H54 (cell line): ENCODE results near the gene HYOU1.
"Not testable (repeated sequence)": the region's sequence is repeated elsewhere in the genome, so short reads cannot be mapped to it uniquely, and the experiment has no call there.

Experiments
- DNase-seq: peaks from one replicate; pipeline ENCODE4 v3.0.0; 2011; ENCODE audit warnings: low spot score, mixed read lengths; ENCODE audit not compliant: insufficient read length
- FAIRE-seq: peaks from 3 replicates; lab custom pipeline; 2011; peaks lifted over from hg19 to GRCh38; lab: Jason Lieb, UNC
- POLR2A ChIP-seq: IDR thresholded peaks from 2 replicates; pipeline ENCODE4 v1.6.1; 2011; ENCODE audit warnings: low read depth, mild to moderate bottlenecking, low read length

The HYOU1 gene

DNA sequence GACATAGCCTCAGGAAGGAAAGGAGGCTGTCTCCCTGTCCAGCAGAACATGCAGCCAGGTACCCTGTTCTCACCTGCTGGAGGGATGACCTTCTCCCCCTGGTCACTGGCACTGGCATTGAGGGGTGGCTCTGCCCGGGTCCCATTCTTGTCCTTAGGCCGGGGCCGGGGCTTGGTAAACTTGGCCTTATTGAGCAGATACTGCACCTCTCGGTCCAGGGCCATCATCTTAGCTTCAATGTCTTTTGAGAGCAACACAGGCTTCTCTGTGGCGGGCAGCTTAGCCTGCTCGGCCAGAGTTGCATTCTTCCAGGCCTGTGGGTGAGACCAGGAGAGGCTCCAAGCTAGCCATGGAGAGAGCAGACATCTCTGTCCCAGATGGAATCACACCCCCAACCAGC is 10.5 kb downstream of the HYOU1 start:
- FAIRE-seq (no peak), DNase-seq (no peak)
- no peak for TF ChIP-seq POLR2A

DNA sequence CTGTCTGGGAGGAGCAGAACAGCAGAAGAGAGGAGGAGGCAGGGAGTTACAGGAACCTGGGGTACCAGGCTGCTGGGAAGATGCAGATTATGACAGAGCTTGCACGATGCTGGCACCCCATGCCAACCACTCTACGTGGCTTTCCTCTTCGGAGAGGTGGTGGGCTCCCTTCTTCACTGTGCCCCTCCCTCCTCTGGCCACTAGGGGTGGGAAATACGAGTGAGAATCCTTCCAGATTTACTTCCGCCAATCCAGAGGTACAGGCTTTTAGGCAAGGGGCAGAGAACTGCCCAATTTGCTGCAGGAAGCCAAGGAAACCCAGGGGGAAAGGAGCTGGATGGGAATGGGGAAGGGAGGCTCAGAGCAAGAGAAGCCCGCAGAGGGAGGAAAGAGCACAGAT is 12.3 kb downstream of the HYOU1 start:
- FAIRE-seq (no peak), DNase-seq (no peak)
- TF ChIP-seq POLR2A = no peak

DNA sequence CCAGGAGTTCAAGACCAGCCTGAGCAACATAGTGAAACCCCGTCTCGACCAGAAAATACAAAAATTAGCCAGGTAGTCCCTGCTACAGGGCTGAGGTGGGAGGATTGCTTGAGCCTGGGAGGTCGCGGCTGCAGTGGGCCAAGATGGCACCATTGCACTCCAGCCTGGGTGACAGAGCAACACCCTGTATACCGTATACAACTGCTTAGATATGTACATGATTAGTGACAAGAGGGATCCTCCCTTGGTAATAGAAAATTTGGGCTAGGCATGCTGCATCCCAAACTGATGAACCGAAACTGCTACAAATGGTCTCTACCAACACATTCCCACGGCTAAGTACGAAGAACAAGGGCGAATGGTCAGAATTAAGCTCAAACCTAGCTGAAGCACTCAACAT is 14.1 kb downstream of the HYOU1 start:
- FAIRE-seq = no peak
- no peak for DNase-seq
- no peak for TF ChIP-seq POLR2A

DNA sequence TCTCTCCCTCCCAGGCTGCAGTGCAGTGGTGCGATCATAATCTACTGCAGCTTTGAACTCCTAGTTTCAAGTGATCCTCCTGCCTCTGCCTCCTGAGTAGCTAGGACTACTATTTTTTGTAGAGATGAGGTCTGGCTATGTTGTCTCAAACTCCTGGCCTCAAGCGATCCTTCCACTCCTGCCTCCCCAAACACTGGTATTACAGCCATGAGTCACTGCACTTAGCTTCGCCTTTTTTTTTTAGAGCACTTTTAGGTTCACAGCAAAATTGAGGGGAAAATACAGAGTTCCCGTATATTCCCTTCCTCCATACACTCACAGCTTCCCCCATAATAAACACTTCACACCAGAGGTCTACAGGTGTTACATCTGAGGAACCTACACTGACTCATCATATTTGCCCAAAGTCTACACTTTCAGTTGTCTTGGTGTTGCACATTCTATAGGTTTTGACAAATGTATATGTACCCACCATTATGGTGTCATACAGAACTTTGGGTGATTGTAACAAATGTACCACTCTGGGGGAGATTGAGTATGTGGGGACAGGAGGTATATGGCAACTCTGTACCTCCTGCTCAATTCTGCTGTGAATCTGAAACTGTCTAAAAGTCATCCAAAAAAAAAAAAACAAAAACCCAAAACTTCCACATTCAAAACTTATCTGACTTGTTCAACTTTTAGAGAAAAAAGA is 15.0 kb downstream of the HYOU1 start:
- FAIRE-seq (peak; percentile 27), DNase-seq (no peak)
- TF ChIP-seq POLR2A = no peak

DNA sequence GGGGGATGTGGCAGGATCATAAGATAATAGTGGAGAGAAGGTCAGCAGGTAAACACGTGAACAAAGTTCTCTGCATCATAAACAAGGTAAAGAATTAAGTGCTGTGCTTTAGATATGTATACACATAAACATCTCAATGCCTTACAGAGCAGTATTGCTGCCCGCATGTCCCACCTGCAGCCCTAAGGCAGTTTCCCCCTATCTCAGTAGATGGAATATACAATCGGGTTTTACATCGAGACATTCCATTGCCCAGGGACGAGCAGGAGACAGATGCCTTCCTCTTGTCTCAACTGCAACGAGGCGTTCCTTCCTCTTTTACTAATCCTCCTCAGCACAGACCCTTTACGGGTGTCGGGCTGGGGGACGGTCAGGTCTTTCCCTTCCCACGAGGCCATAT is 17.5 kb downstream of the HYOU1 start:
- not testable (repeated sequence) for DNase-seq, FAIRE-seq

DNA sequence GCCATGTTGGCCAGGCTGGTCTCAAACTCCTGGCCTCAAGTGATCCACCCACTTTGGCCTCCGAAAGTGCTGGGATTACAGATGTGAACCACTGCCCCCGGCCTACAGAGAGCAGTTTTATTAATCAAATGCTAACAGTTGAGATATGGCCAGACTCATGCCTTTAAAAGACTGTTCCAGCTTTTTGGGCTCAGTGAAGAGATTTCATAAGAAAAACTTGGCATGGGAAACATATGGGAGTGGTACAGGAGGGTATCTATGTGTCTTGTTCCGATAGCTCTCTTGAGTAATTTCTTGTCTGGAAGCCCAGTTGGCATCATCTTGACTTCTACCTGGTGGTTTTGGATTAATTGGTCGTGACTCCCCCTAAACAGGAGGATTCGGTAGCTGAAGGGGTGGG is 18.1 kb downstream of the HYOU1 start:
- no peak for TF ChIP-seq POLR2A
- FAIRE-seq (no peak), DNase-seq (no peak)

DNA sequence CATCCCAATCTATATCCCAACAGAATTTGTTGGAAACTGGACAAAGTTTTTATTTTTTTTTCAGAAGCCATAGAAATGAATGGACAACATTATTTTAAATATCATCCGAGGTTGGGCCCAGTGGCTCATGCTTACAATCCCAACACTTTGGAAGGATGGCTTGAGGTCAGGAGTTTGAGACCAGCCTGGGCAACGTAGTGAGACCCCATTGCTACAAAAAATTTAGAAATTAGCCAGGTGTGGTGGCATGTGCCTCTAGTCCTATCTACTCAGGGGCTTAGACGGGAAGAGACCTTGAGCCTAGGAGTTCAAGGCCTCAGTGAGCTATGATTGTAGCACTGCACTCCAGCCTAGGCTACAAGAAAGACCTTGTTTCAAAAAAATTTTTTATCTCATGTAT is 22.2 kb downstream of the HYOU1 start:
- FAIRE-seq = no peak
- DNase-seq = no peak
- TF ChIP-seq POLR2A = no peak

DNA sequence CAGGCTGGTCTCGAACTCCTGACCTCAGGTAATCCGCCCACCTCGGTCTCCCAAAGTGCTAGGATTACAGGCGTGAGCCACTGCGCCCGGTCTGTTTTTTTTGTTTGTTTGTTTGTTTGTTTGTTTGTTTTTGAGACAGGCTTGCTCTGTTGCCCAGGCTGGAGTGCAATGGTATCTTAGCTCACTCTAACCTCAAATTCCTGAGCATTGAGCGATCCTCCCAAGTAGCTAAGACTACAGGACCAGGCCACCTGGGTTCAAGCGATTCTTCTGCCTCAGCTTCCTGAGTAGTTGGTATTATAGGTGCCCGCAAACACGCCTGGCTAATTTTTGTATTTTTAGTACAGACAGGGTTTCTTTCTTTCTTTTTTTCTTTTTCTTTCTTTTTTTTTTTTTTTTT is 23.6 kb downstream of the HYOU1 start:
- FAIRE-seq, DNase-seq: not testable (repeated sequence)

DNA sequence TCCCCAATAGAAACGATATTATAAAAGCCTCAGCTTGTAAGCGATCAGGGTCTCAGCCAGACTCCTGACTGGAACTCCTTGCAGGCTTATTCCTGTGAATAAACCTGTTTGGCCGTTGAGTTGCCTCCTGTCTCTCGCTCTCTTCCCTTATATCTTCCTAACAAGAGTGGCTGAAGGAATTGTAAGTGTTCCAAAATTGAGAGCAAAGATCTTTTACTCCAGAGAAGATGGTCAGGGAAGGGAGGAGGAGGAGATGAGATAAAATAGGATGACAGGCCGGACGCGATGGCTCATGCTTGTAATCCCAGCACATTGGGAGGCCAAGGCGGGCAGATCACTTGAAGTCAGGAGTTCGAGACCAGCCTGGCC is 25.1 kb downstream of the HYOU1 start:
- DNase-seq (no peak), FAIRE-seq (no peak)
- TF ChIP-seq POLR2A = no peak

DNA sequence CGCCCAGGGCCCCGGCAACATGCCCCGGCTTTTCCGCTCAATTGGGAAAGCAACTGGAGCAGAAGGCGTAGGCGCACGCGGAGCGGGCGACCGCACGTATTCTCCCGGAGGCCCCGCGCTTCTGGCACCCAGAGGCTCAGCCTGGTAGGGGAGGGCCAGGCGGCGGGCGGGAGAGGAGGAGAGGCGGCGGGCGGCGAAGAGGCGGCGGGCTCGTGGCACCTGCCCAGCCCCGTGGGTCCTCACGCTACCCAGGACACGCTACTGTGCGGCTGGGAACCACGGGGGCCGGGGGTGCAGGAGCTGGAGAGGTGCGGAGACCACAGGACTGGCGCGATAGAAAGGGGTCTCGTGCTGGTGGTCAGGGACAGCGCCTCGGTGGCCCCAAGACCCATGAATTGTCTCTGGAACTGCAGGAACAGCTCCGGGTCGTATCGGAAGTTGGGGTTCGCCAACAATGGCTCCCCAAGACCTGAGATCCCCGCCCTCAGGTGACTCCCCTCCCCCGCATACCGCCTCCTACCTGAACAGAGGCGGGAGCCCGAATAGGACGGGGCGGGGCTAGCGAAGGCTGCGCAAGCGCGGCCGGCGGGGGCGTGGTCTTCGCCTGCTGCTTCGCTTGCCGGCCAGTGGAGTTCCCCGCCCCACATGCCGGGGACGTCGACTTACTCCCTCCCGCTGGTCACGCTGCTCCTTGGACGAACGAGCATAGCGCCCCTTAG is 26.5 kb downstream of the HYOU1 start, which contains the start of gene SLC37A4:
Gene SLC37A4 (minus strand): TSS at position 549 of the 719 bp plus-strand sequence.
- DNase-seq (peak; percentile 88), FAIRE-seq (no peak)
- TF ChIP-seq POLR2A = 0 out of 2 replicates have a peak, but pooled peaks have one; percentile 27

DNA sequence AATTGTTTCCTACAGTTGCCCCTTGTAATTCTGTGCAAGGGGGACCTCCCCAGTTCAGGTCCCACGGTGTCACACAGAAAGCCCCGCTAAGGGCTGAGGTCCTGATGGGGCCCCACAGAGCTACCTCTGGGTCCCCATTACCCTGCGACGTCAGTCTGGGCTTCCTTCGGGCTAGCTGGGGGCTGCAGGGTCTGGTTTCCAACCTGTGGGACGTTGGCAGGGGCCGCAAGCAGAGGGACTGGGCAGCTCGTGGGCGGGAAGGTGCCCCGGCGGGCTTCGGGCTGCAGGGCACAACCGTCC is 27.0 kb downstream of the HYOU1 start:
- FAIRE-seq = no peak
- DNase-seq = no peak
- no peak for TF ChIP-seq POLR2A

DNA sequence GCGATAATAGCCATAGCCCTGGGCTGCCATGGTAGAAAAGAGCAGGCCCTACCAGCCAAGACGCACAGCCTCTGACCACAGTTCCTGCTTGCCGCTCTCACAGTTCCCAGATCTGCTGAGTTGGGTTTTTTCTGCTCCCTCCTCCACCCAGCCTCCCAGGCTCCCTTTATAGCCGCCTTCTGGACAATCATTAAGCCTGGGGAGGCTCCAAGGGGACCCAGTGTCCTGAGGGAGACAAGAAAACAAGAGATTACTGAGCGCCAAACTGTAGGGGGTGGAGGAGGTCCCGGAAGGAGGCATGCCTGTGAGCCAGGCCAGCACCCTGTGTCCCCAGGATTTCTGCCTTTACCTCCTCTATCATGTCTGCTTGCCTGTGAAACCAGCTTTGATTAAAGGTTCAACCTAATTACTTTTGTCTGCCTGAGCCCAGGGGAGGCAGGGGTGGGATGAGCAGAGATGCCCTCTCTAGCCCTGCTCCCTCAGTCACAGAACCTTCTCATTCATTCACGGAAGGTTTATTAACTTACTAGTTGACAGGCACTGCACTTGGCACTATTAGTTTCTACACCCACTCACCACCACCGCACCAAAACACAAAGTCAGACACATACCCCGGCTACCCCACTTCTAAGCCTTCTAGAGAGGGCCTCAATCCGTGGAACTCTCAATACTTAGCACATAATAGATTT is 27.5 kb downstream of the HYOU1 start:
- no peak for TF ChIP-seq POLR2A
- no peak for DNase-seq
- FAIRE-seq = no peak

DNA sequence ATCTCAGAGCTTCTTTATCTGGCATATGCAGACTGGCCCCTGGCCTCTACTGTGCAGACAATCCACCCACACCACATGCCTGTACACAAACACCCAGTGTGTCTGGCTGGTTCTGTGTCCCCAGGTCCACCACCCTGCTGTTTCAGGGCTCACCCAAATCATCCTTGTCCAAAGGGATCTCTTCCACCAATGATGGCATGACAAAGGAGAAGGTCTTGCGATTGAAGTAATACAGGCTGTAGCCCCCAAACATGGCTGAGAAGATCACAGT is 28.0 kb downstream of the HYOU1 start:
- no peak for TF ChIP-seq POLR2A
- DNase-seq = no peak
- FAIRE-seq = no peak

DNA sequence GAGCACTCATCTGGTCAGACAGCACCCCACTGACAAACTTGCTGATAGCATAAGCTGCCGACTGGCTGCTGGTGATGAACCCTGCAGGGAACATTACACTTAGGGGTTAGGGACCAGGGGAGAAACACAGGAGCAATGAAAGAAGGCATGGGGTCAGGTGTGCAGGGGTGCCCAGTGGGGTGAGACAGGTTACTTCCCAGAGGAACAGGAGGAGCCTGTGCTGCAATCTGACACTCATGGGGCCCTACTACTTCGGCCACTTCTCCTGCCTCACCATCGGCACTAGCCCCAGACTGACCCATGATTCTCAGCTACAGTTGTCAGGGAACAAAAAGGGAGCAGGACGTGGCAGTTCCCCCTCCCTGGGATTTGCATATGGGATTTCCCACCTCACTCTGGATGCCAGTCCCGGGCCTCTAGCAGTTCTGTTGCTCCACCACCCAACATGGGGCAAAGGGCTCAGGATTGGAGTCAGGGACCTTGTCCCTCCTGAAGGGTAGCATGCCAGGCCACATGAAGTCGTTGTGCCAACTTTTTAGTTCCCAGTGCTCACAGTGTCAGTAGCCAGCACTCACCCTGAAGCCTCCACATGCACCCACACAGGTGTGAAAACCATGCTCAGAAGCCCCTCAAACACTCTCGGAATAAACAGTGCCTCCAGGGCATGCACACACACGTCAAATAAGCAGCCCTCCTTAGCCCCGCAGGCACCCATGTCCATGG is 28.5 kb downstream of the HYOU1 start:
- FAIRE-seq = no peak
- no peak for DNase-seq
- no peak for TF ChIP-seq POLR2A
